Measurements from ENCODE around the gene INPP4B. TPM values are rescaled to one million over a fixed set of nuclear protein-coding genes. Genes with fewer than 3 reads are reported as not detected.

The INPP4B gene
- total RNA-seq, 1 experiment from 2014 or later = 14.3 TPM

- H3K9me3 ChIP-seq (ENCODE audit: control insufficient read depth in 1 of 2, insufficient read depth in 1 of 2, low read depth in 1 of 2, low read length in 2 of 2) = 0 out of 4 replicates have a peak, but pooled peaks cover 0 to 4% of the 10 kb centered on the region in 2 experiments
- no peaks in the 10 kb centered on the region for H4K20me1 ChIP-seq (ENCODE audit: insufficient read depth)
- intact Hi-C loops (cut with micrococcal nuclease) = no loop called here
- H3K4me2 ChIP-seq (ENCODE audit: low read length) = no peak overlapping the region
- no TSS peak for BruUV-seq (replicated peaks)
- H3K79me2 ChIP-seq (ENCODE audit: insufficient read depth, low read length) = no peaks in the 10 kb centered on the region
- H3K4me1 ChIP-seq (ENCODE audit: control insufficient read depth in 1 of 2, insufficient read depth in 2 of 2, low read length in 2 of 2) = no peaks in the 10 kb centered on the region
- no peak overlapping the region for H2AFZ ChIP-seq (ENCODE audit: low read depth, low read length, poor library complexity, severe bottlenecking)
- H3K36me3 ChIP-seq (ENCODE audit: control insufficient read depth in 1 of 2, insufficient read depth in 2 of 2, low read length in 2 of 2) = no peaks in the 10 kb centered on the region
- H3K27me3 ChIP-seq (ENCODE audit: insufficient read depth, low read length) = no peaks in the 10 kb centered on the region
- H3K27ac ChIP-seq (ENCODE audit: low read depth, low read length) = no peak overlapping the region
- DNase-seq (ENCODE audit: low read depth, low spot score) (no peak), ATAC-seq (no peak)
- no peak for TF ChIP-seq FOSL1 (IDR thresholded peaks at IDR 0.05; ENCODE audit: low read depth)
- TF ChIP-seq SP1 (IDR thresholded peaks at IDR 0.05; ENCODE audit: low read depth) = no peak
- TF ChIP-seq POLR2AphosphoS5 (IDR thresholded peaks at IDR 0.05; ENCODE audit: low read depth, low read length) = no peak
- TF ChIP-seq TCF7L2 (IDR thresholded peaks at IDR 0.05; ENCODE audit: borderline replicate concordance, extremely low read depth, insufficient read depth, insufficient read length) = no peak
- no peak for TF ChIP-seq ELF1 (IDR thresholded peaks at IDR 0.05; ENCODE audit: borderline replicate concordance, low read depth)
- no peak for TF ChIP-seq CTCF (IDR thresholded peaks at IDR 0.05 in 2 of 3, conservative IDR thresholded peaks at IDR 0.05 in 1 of 3; ENCODE audit: borderline replicate concordance in 1 of 3, insufficient read depth in 1 of 3, low read depth in 2 of 3, low read length in 2 of 3)
- TF ChIP-seq ZFX (IDR thresholded peaks at IDR 0.05) = no peak
- no peak for TF ChIP-seq ZBTB33 (IDR thresholded peaks at IDR 0.05; ENCODE audit: extremely low read depth, insufficient replicate concordance, low read length)
- CTCF ChIA-PET = no interaction called here
- no peak overlapping the region for H3K4me3 ChIP-seq (replicated peaks in 1 of 2; ENCODE audit: low read depth in 1 of 2, low read length in 2 of 2)
- no peak overlapping the region for H3K9ac ChIP-seq (ENCODE audit: low read length)
- RAD21 ChIA-PET (ENCODE audit: low non-redundant PET in 1 of 2, low total read pairs in 2 of 2, uncharacterized antibody in 2 of 2, unreplicated experiment in 2 of 2) = no interaction called here
- H3K9me2 ChIP-seq (ENCODE audit: insufficient read depth) = no peaks in the 10 kb centered on the region
- POLR2A ChIA-PET = no interaction called here
Observed at GRCh38 chr4:142637614-142638013, 208.5 kb downstream of the INPP4B start.
